Measurements from ENCODE around the gene COQ2.

DNA sequence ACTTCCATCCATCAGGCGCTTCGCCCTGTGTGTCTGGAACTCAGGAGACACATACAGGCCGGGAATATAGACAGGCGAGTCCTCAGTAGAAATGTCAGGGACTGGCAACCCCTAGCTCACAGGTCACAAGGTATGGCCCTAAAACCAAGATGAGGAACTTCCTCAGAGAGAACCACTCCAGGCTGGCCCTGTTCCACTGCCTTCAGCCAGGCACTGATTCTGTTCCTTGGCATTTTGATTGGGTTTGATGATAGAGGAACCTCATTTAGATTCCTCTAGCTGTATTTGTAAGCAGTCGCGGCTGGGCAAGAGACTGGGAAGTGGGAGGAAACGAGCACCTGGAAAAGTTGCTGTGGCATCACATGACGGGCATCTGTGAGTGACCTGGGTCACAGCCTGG, 41.9 kb upstream of the COQ2 start:
- TF ChIP-seq GATA2 (IDR thresholded peaks at IDR 0.05; ENCODE audit: low read depth, low read length) (no peak), GATA3 (IDR thresholded peaks at IDR 0.05; ENCODE audit: low read depth, low read length) (no peak)
